Measurements from ENCODE around the gene VIP.
"Not testable (repeated sequence)": the region's sequence is repeated elsewhere in the genome, so short reads cannot be mapped to it uniquely, and the experiment has no call there.

The VIP gene

DNA sequence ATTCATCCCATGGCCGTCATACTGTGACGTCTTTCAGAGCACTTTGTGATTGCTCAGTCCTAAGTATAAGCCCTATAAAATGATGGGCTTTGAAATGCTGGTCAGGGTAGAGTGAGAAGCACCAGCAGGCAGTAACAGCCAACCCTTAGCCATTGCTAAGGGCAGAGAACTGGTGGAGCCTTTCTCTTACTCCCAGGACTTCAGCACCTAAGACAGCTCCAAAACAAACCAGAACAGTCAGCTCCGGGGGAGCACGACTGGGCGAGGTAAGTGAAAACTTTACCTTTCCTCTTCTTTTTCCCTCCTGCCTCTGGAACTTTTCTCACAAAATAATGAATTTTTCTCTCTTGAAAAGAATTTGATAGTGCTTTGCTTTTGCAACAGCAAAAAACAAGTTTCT is at the start of gene VIP:
Gene VIP, plus strand, starts transcription at position 104 of the 400 bp plus-strand sequence. CDS start 1,381 bp downstream, outside the sequence.
- no peak for DNase-seq (ENCODE audit: low spot score)

DNA sequence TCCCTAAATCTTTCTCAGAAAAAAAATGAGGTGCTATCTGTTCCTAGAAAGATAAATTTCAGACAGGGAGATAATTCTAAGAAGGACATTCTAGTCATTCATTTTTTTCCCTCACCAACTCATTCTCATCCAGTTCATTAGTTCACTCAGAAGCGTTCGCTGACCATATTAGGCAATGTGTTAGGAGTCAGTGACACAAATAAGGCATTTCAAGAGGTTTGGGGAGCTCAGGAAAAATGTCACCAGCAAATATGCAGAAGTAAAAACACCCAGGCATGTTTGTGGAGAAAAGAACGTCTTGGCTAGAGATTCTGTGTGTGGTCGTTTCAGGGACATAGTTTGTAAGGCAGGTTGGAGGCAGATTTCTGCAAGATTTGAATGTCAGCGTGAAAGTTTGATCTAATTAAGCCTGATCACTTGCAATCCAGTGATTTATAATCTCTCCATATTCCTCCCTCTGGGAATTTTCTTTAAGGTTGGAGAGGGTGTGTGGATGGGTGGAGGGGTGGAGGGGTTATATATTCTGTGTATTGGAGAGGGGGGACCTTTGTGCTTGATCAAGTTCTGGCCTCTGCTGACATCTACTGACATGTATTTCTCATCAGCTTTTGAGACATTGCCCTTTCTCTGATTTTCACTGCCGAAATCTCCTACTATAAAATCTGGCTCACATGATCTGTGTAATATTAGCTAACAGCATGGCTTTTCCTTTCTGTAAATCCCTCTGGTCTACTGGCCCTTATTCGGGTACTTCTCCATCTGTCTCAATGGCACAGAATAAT is 49.3 kb upstream of the VIP start:
- DNase-seq (ENCODE audit: low spot score), result no peak

DNA sequence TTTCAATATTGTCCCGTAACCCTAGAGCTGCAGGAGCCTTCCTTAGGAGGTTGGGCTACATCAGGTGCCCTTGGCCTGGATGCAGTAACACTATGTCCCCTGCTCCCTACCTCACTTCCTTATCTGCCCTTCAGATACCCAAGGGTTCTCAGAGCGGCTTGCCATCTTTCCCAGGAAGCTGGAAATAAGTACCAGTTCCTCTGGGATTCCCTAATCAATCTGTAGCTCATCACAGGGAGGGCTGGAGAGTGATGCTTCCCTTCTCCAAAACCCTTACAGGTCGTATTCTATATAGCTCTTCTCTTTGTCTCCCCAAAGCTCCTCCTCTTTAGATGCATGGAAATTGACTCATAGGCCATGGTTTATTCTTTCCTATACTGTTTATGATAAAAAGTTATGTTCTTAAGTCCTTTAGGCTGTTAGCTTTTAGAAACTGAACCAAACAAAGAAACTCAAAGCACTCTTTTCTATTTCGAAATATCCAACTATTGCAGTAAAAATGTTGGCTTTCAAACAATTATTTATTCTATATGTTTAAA is 48.7 kb upstream of the VIP start:
- DNase-seq (ENCODE audit: low spot score), result no peak

DNA sequence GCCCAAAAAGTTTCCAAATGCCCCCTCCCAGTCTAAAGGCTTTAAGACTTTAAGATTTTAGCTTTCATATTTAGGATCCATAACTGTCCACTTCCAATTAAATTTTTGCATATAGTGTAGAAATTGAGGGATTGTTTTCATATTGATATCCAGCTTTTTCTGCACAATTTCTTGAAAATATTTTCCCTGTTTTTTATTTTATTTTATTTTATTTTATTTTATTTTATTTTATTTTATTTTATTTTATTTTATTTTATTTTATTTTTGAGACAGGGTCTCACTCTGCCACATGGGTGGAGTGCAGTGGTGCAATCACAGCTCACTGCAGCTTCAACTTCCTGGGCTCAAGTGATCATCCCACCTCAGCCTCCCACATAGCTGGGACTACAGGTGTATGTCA is 46.8 kb upstream of the VIP start:
- not testable (repeated sequence) for DNase-seq (ENCODE audit: low spot score)

DNA sequence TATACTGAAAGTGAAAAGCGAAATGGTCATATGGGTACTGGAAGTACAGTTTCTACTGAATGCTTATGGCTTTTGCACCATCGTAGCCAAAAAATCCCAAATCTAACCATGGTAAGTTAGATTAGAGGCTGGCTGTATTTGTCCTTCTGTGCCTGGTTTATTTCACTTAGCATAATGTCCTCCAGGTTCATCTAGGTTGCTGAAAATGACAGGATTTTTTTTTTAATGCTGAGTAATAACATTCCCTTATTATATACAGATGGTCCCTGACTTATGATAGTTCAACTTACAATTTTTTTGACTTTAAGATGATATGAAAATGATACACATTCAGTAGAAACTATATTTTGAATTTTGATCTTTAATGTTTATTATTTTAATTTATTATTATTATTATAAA is 45.3 kb upstream of the VIP start:
- no peak for DNase-seq (ENCODE audit: low spot score)

DNA sequence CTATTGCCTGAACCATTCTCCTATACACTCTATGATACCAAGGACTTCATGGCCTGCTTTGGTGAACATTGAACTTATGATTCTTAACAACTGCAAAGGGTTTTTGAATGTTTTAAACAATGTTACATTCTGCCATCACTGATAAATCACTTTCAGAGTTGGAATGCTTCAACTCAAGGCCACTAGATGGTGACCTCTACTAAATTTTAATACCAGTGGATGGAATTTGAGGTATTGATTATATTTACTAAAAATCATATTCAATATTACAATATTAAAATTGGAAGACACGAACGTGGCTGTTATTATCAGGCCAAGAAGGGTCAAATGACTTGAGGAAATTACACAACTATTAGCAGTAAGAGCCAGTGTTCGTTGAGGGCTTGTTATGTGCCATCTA is 34.3 kb upstream of the VIP start:
- no peak for DNase-seq (ENCODE audit: low spot score)

DNA sequence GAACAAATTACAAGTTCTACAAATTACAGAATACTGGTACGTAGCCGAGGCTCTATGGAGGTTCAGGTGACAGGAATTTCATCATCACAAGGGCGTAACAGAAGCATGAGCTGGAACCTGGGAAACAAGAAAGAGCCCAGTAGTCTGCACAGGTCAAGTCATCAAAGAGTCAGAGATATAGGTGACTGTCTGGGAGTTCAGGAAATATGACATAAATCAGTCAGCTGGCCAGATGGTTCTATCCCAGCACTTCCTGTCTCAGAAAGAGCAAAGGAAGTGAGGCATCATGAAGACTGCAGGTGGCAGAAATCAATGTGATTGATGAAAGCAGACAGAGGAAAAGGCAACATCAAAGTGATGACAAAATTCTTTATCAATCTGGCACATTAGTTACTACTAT is 29.6 kb upstream of the VIP start:
- no peak for DNase-seq (ENCODE audit: low spot score)

DNA sequence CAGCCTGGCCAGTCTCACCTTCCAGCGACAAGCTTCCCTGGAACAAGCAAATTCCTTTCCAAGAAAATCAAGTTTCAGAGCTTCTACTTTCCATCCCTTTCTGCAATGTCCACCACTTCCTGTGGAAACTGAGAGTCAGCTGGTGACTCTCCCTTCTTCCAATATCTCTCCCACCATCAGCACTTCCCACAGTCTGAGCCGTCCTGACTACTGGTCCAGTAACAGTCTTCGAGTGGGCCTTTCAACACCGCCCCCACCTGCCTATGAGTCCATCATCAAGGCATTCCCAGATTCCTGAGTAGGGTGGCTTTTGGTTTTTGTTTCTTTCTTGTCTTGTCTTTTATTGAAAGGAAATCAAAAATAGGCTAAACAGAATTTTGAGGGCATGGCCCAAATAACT is 28.6 kb upstream of the VIP start:
- no peak for DNase-seq (ENCODE audit: low spot score)

DNA sequence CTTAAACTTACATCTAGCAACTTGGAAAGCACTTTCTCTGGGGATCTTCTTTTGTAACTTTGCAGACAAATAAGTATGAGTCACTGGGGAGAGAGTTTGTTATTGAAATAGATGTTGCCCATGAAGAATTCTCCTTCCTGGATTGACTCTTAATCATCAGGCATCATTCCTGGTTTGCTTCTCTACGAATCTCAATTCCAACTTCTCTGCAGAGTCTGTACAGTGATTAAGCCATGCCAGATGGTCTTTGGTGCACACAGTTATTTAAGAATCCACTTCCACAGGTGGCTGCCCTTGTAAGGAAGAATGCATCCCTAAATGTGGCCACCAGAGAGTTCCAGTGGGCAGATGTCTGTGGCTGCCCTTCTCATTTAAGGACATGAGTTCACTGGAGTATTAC is 27.2 kb upstream of the VIP start:
- no peak for DNase-seq (ENCODE audit: low spot score)

DNA sequence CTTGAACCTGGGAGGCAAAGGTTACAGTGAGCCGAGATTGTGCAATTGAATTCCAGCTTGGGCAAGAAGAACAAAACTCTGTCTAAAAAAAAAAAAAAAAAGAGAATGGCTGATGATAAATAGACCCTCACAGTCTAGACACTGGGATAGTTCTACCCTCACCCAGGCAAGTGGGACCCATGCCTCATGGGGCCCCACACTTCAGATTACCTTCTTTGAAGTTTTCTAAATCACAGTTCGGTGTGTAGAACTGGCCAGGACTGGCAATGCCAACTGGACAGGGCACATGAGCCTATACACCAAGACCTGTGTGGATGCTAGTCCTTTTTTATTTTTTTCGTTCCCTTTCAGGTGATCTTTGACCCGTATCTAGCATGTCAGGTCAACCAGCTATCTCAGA is 24.3 kb upstream of the VIP start:
- DNase-seq (ENCODE audit: low spot score), result no peak

DNA sequence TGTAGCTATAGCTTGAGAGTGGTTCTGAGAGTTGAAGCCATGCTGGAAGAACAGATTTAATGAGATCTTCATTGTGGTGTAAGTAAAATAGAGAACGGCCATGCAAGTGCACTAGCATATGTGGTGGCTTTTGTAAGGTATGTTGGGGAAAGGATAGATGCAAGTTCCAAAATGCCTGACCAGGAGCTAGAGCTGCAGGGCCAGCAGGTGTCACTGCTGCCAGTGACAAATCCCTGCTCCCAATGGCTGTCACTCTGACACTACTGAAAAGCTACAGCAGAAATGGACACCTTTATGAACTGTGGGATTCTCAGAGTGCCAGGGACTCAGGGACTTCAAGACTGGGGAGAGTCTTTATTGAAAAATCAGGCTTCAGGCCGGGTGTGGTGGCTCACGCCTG is 23.1 kb upstream of the VIP start:
- DNase-seq (ENCODE audit: low spot score), result no peak

DNA sequence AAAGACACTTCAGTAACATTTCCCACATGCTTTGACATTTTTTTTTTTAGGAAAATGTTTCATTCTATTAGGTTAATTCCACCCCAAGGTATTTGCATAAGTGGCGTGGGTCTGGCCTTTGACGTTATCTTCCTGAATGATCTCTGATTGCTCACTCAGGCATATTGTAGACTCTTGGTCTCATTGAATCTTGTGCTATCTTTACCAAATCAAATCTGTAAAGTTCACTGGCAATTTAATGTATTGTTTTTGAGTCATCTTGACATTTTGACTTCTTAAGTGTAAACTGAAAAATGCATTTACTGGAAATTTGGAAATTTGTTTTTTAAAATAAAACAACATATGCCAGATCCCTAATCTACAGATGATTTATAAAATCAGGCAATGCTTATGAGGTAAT is 16.0 kb upstream of the VIP start:
- no peak for DNase-seq (ENCODE audit: low spot score)

DNA sequence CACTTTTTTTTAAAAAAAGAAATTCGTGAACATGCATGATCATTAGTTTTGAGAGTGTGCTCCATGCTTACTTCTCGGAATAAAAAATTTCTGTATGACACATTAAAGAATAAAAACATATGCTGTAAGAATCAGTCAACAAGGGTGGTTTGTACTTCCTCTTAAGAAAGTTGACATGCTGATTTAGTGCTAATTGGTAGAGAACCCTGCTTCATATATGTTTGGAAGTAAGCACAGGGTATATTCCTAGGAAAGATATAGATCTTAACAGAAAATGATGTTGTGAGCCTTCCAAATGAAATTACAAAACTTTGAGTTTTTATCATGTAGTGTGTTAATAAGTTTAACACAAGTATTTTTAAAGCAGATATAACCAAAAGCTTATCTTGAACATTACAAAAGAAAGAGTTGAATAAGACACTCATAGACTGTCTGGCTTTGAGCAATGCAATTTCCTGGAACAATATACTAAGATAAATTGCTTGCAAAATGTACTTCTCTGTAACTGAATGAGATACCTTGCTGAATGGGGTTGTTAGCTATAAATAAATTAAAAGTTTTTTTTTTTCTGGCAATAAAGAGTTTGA is 13.8 kb upstream of the VIP start:
- DNase-seq (ENCODE audit: low spot score), result no peak

DNA sequence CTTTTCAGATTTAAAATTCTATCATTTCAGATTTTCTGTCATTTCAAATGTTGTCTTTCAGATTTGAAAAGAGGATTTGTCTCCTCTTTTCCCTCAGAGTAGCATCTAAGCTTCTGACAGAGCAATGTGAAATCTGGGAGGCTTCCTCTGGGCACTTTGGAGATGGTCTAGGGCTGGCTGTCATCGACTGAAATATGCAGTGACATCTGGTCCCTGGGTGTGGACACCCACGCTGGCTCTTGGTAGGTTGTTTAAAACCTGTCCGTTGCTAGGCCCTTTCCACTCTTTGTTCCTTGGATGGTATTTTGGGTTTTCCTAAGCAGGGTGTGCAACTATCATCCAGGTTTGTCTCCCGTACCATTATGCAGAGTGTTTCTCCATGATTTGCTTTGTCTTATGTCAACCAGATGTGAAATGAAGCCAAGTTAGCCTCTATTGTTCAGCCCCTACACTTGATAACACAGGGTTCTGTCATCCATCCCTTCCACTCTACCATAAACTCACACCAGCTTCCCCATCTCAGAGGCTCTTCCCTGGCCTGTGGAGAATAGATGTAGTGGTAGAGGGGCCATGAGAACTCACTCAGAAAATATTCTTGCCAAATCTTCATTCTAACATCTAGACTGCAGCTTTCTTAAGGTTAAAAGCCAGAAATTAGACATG is 5.0 kb upstream of the VIP start:
- no peak for DNase-seq (ENCODE audit: low spot score)

DNA sequence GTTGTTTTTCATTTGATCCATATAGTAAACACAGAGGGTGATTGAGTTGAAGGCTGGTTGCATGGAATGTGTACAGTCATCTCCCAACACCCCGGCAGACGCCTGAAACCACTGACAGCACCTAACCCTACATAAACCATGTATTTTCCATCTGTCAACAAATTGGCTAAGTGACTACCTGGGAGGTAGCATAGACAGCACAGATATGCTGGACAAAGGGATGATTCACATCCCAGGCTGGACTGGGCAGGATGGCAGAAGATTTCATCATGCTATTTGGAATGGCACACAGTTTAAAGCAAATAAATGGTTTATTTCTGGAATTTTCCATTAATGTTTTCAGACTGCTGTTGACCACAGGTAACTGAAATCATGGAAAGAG is 4.4 kb upstream of the VIP start:
- DNase-seq (ENCODE audit: low spot score), result no peak

DNA sequence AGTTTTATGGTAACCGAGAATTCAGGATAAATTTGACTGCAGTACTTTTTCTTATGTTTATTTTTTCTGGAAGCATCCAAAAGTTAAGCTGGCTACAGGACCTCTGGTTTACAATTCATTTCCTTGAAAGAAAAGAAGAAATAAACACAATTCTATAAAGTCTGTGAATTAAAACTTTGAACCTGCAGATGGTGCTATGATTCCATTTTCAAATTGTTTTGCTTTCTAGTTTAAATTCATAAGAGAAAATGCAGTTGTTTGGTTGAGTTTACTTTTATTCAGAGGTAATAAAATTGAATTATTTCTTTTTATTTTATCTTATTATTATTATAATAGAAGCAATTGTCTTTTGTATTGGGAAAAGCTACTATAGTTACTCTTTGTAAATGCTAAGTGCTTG is 1.8 kb upstream of the VIP start:
- DNase-seq (ENCODE audit: low spot score), result no peak

DNA sequence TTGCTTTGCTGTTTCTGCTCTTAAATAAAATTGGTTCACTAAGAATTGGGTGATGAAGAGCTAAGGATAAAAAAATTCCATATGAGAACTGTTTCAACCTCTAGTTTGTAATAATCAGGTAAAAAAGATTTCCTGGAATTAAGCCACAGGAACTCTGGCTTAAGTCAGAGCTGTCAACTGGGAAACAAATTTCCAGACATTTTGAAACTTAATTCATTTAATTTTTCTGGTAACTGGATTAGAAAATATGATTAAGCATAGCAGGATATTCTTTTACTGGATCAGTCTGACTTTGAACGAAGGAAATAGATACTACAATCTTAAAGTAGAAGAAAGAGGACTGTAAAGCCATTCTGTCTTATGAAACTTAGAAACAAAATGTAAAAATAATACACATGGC is 1.3 kb upstream of the VIP start:
- DNase-seq (ENCODE audit: low spot score), result no peak

DNA sequence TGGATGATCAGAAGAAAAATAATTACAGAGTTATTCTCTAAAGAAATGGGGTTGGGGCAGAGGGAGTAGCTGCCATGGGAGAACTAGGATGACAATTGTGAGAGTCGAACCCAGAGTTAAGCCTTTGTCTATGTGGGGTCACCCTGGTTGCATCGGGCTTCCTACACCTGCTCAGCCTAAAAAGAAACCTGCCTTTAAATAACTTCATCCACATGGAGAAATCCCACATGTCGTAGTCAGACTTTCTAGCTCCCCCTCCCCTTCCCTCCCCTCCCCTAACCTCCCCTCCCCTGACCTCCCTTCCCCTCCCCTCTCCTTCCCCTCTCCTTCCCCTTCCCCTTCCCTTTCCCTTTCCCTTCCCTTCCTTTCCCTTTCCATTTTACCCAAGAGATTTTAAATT is 14.7 kb downstream of the VIP start:
- DNase-seq (ENCODE audit: low spot score), result no peak

DNA sequence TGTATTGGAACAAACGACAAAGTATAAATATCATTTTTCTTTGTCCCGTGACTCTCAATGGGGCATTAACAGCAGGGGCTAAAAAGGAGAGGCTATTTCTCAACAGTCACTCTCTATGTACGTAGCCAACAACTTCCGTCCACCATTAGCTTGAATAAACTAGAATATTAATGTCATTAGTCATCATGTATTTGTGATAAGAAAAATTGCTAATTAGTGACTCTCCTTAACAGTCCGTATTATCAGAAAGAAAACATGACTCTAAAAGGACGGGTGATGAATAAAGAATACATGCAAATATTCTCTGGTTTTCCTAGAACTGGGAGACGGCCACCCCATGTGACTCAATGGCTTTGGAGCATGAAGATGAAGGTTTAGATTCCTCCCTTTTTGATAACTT is 18.6 kb downstream of the VIP start:
- DNase-seq (ENCODE audit: low spot score), result no peak

DNA sequence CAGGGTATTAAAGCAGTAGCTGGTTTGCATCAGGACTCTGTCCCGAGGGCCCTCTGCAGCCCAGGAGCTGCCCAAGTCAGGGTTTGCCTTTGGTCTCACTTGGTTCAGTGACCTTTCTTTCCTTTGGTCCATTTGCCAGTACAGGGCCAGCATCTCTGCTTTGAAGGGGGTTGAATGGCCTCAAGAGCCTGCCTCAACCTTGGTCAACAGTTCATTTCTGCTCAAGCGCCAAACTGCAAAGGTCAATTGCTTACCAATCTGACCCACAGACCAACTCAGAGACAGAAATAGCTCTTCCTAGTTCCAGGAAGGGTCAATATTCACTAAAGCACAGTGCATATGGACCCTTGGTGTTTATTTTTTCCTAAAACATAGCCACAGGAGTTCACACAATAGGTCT is 19.4 kb downstream of the VIP start:
- no peak for DNase-seq (ENCODE audit: low spot score)

DNA sequence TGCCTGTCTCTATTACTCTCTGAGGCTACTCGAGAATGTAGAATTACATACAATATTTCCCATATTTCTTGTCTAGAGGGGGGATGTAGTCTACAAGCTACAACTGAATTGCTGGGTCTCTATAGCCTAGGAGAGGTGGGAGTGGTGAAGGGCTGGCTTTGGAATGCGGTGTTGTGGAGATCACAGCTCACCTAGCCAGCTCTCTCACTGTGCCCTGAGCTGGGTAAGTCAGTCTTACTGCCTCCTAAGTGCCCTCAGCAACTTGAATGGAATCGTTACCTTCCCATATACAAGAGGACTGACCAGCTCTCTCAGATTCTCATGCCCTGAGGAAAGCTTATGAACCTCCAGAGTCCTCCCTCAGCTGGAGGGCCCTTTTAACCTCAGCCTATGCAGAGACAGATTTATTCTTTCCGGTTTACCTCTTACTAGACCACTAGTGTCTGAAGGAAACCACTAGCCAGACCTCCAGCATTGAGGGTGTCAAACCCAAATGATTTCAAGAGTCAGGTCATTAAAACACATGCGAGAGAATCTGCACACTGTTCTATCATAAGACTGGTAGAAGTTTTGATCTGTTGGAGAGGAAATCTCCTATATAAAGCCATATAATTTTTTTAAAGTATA is 20.6 kb downstream of the VIP start:
- DNase-seq (ENCODE audit: low spot score), result no peak

DNA sequence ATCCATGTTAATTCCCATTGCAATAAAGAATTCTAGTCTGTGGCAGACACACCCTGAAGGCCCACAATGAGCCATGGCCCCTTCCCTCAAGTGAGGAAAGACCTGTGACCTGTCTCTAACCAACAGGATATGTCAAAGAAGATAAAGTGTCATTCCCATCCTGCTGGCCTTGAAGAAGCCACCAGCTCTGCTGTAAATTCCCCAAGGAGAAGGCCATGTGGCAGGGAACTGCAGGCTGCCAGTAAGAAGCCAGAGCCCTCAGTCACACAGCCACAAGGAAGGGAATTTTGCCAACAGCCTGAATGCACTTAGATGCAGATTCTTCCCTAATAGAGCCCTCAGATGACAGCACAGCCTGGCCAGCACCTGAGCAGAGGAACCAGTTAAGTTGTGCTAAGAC is 24.8 kb downstream of the VIP start:
- no peak for DNase-seq (ENCODE audit: low spot score)

DNA sequence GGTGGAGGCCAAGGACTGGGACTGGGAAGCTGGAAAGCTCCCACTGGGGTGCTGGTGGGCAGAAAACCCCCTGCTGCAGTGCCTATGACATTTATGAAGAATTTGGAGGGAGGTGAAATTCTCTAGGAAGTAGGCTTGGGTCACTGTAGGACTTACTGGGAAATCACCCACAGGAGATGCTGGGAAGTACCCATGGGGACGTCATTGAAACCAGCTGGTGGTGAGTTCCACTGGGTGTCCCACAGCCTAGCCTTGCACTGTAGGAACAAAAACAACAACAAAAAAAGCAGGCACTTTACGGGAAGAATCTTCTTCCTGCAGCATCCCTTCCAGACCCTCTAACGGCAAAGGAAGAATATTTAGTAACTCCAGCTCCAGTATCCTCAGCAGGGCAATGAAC is 26.2 kb downstream of the VIP start:
- no peak for DNase-seq (ENCODE audit: low spot score)
